WERI-Rb-1 (cell line): Measurements from ENCODE around the gene PIP5K1C.

Experiments used
- DNase-seq: peaks from one replicate; pipeline ENCODE4 v3.0.0-alpha.2; 2020
- H3K27ac ChIP-seq: fragments of 250-450 bp; sonication (Bioruptor Pico); 2 replicates; pipeline ENCODE4 v1.5.1; 2020; ENCODE audit warnings: mild to moderate bottlenecking, moderate library complexity
- H3K27me3 ChIP-seq: fragments of 250-450 bp; sonication (Bioruptor Pico); 2 replicates; pipeline ENCODE4 v1.5.1; 2021; ENCODE audit warnings: mild to moderate bottlenecking, low read depth, moderate library complexity; ENCODE audit not compliant: insufficient read depth, severe bottlenecking
- H3K36me3 ChIP-seq: fragments of 250-450 bp; sonication (Bioruptor Pico); 2 replicates; pipeline ENCODE4 v1.5.1; 2020; ENCODE audit warnings: mild to moderate bottlenecking, moderate library complexity
- H3K4me3 ChIP-seq: 2 replicates; pipeline ENCODE4 v1.5.1; 2011; ENCODE audit warnings: low read depth, mild to moderate bottlenecking, control low read depth, low read length
- H3K9me3 ChIP-seq: fragments of 250-450 bp; sonication (Bioruptor Pico); 2 replicates; pipeline ENCODE4 v1.5.1; 2021; ENCODE audit warnings: mild to moderate bottlenecking, moderate library complexity; ENCODE audit not compliant: severe bottlenecking
- TF ChIP-seq, protein P1 (sequence below): IDR thresholded peaks from 2 replicates; pipeline ENCODE4 v1.5.1; 2011; ENCODE audit warnings: low read depth, mild to moderate bottlenecking, control low read depth, inconsistent platforms, low read length

Gene PIP5K1C

DNA sequence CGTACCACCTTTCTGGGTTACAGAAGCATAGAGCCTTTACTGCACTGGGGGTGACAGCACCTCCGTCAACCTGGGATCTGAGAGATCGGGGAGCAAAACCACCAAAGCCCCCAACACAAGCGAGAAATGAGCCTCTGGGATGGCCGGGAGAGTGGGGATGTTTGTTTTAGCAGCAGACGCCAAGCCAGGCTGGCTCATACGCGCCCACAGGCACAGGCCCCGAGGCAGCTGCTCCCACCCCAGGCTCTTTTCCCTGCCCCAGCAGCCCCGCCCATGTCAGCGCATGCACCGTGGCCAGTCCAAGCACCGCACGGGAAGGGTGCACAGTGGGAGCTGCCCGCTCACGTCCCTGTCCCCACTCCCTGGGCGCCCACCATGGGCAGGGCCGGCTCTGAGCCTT, 8.5 kb downstream of the PIP5K1C start:
- Histone ChIP-seq H3K4me3 (no peak overlapping the region), H3K27me3 (no peaks in the 10 kb centered on the region), H3K9me3 (no peaks in the 10 kb centered on the region), H3K36me3 (peaks cover 60% of the 10 kb centered on the region), H3K27ac (no peak overlapping the region; the same call in 1 of the 2 replicates)
- DNase-seq = no peak
- TF ChIP-seq, protein P1, sequence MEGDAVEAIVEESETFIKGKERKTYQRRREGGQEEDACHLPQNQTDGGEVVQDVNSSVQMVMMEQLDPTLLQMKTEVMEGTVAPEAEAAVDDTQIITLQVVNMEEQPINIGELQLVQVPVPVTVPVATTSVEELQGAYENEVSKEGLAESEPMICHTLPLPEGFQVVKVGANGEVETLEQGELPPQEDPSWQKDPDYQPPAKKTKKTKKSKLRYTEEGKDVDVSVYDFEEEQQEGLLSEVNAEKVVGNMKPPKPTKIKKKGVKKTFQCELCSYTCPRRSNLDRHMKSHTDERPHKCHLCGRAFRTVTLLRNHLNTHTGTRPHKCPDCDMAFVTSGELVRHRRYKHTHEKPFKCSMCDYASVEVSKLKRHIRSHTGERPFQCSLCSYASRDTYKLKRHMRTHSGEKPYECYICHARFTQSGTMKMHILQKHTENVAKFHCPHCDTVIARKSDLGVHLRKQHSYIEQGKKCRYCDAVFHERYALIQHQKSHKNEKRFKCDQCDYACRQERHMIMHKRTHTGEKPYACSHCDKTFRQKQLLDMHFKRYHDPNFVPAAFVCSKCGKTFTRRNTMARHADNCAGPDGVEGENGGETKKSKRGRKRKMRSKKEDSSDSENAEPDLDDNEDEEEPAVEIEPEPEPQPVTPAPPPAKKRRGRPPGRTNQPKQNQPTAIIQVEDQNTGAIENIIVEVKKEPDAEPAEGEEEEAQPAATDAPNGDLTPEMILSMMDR = no peak

DNA sequence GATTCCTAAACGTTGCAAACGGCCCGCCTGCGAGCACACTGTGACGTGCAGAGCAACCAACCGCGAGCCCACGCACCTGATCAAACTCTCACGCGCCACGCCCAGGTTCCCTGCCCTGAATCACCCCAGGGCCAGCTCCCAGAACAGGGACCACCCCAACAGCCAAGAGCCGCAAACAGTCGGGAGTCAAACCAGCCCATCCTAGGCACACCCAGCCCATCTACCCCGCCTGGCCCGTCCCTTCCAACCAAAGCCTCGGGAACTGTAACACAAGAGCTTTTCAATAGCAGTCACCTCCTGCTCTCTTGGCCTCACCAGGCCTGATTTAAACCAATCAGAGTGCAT, 8.9 kb downstream of the PIP5K1C start:
- peaks cover 60% of the 10 kb centered on the region for H3K36me3 ChIP-seq
- TF ChIP-seq, protein P1 = no peak
- no peak for DNase-seq
- H3K27me3 ChIP-seq = no peaks in the 10 kb centered on the region
- H3K4me3 ChIP-seq = no peak overlapping the region
- H3K27ac ChIP-seq = no peak overlapping the region
- H3K9me3 ChIP-seq = no peaks in the 10 kb centered on the region

DNA sequence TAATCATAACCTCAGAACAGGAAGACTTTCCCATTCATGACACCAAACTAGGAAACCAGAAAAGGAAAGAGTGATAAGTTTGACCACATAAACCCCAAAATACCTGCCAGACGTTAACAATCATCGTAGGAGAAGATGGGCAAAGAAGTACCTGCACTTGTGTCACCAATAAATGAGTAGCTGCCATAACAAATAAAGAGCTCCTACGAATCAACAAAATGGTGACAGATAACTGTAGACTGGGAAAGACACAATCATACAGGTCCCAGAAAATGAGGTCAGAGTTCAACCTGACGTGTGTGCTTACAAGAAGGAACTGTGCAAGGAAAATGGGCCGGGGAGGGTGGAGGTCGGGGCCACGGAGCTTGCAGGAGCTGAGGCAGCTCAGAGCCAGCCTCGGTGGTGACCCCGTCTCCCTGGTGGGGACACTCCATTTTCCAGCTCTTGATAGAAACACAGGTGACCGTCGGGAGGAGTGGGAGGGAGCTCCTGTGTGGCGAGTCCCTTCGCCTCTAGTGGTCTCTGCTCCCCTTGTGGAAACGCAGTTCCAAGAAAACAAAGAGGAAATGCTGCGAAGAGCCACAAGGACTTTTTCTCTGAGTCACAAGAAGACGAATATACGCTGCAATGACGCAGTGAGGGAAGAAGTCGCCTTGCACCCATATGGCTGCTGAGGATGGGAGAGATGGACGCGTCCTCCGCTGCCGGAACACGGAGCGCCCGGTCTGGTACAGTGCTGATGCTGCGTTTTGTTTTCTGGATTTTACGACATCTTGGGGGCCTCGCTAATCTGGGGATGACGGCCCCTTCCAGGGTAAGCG, 9.5 kb downstream of the PIP5K1C start:
- Histone ChIP-seq H3K27ac (no peak overlapping the region), H3K9me3 (no peaks in the 10 kb centered on the region), H3K27me3 (no peaks in the 10 kb centered on the region), H3K36me3 (peaks cover 57% of the 10 kb centered on the region), H3K4me3 (no peak overlapping the region)
- TF ChIP-seq, protein P1 = no peak
- DNase-seq = no peak

DNA sequence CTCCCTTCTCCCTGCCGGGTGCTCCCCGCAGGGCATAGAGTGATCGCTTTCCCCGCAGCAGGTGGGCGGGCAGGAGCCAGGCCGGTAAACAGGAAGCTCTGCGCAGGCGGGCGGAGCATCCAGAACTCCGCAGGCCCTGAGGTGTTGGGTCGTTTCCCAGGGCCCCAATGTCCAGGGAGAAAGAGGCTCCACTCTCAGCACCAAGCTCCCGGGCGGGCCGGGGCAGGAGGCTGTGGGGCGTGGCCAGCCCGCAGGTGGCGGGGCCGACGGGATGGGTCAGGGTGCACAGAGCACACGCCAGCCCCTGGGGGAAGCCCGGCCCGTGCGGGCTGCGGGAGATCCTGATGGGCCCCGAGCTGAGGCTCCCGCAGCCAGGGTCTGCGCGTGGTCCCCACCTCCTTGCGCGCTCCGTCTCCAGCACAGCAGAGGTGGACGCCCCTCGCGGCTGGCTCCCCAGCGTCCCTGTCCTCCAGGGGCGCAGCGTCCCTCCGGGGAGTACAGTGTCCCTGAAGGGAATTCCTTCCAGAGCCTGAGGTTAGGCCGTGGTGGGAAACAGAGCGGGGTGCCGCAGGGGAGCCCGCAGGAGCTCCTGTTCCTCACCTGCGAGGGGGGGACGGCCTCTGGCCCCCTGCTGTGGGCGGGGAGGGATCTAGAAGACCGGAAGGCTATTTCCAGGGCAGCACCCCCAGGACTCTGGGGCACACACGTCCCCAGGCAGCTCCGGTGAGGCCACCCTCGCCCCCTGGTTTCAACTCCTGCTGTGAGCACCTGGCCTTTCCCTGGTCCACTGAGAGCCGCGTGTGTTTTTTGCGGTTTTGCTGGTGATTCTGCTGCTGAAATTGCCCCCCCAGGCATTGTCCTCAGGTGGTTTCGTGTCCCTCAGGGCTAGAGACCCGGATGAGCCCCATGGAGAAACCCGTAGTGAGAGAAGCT, 12.2 kb downstream of the PIP5K1C start:
- DNase-seq = no peak
- no peak overlapping the region for H3K4me3 ChIP-seq
- H3K27ac ChIP-seq = peak overlapping the region; percentile 28; the same call in 1 of the 2 replicates
- TF ChIP-seq, protein P1 = no peak
- peaks cover 61% of the 10 kb centered on the region for H3K36me3 ChIP-seq
- H3K27me3 ChIP-seq = no peaks in the 10 kb centered on the region
- peaks cover 4% of the 10 kb centered on the region for H3K9me3 ChIP-seq

DNA sequence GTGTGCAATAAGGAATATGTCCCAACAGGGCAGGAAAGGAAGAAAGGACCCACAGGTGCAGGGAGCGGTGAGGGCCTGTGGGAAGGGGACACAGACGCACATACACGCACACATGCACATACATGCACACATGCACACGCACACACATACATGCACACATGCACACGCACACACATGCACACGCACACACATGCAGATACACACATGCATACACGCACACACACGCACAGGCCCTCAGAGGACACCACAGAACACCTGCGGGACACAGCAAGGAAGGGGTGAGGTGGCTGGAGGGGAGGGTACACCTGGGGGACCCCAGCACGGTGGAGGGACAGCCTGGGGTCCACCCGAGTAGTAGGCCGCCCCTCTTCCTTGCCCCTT, 12.9 kb downstream of the PIP5K1C start:
- TF ChIP-seq, protein P1 = no peak
- Histone ChIP-seq H3K9me3 (peaks cover 4% of the 10 kb centered on the region), H3K27ac (no peak overlapping the region), H3K27me3 (no peaks in the 10 kb centered on the region), H3K36me3 (peaks cover 58% of the 10 kb centered on the region), H3K4me3 (no peak overlapping the region)
- no peak for DNase-seq
